Ishikawa (cell line): Measurements from ENCODE around the gene ANKHD1.

Source experiments
- CEBPB ChIP-seq: IDR thresholded peaks from 2 replicates; pipeline ENCODE4 v1.6.1; 2012
- NFIC ChIP-seq: IDR thresholded peaks from 2 replicates; pipeline ENCODE4 v1.6.1; 2012
- RAD21 ChIP-seq: IDR thresholded peaks from 2 replicates; pipeline ENCODE4 v1.6.1; 2012; ENCODE audit warnings: low read depth
- TAF1 ChIP-seq: IDR thresholded peaks from 2 replicates; pipeline ENCODE4 v1.6.1; 2012; ENCODE audit warnings: low read depth, mild to moderate bottlenecking
- TCF12 ChIP-seq: IDR thresholded peaks from 2 replicates; pipeline ENCODE4 v1.6.1; 2012; ENCODE audit warnings: low read depth
- YY1 ChIP-seq: IDR thresholded peaks from 2 replicates; pipeline ENCODE4 v1.6.1; 2012; ENCODE audit warnings: low read depth
- TF ChIP-seq, protein P1 (sequence below): IDR thresholded peaks from 2 replicates; pipeline ENCODE4 v1.6.1; 2012; ENCODE audit warnings: low read depth, mild to moderate bottlenecking

DNA sequence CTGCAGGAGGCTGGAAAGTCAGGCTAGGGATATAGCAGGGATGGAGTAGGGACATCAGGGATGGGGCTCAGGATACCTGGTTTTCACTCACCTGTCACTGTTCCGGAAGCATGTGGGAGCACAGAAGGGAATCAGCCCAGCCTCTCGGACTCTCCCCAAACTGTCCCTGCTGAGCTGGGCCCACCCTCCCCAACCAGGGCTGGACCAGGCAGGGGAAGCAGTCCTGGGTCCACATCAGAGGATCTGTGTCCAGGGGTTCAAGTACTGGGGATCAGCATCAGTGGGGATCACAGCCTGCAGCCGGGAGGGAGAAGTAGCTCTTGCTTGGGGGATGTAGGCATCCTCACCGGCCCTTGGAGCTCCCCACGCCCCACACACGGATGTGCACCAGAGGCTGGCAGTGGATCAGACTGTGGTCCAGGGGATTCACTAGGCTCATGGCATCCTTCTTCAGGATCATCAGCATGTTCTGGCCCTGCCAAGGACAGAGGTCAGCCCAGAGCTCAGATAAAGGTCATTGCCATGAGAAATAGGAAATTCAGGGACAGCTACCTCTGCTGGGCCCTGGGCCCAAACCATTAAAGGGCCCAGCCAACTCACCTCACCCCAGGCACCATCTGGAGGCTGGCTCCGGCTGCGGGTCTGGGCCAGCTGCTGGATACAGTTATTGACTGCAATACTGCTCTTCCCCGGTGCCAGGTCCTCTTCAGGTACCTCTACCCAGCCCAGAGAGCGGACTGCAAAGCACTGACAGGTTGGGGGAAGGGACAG, 160.3 kb downstream of the ANKHD1 start:
- TF ChIP-seq RAD21 (no peak), YY1 (no peak), TAF1 (no peak), TCF12 (no peak), NFIC (no peak), CEBPB (no peak)
- TF ChIP-seq, protein P1, sequence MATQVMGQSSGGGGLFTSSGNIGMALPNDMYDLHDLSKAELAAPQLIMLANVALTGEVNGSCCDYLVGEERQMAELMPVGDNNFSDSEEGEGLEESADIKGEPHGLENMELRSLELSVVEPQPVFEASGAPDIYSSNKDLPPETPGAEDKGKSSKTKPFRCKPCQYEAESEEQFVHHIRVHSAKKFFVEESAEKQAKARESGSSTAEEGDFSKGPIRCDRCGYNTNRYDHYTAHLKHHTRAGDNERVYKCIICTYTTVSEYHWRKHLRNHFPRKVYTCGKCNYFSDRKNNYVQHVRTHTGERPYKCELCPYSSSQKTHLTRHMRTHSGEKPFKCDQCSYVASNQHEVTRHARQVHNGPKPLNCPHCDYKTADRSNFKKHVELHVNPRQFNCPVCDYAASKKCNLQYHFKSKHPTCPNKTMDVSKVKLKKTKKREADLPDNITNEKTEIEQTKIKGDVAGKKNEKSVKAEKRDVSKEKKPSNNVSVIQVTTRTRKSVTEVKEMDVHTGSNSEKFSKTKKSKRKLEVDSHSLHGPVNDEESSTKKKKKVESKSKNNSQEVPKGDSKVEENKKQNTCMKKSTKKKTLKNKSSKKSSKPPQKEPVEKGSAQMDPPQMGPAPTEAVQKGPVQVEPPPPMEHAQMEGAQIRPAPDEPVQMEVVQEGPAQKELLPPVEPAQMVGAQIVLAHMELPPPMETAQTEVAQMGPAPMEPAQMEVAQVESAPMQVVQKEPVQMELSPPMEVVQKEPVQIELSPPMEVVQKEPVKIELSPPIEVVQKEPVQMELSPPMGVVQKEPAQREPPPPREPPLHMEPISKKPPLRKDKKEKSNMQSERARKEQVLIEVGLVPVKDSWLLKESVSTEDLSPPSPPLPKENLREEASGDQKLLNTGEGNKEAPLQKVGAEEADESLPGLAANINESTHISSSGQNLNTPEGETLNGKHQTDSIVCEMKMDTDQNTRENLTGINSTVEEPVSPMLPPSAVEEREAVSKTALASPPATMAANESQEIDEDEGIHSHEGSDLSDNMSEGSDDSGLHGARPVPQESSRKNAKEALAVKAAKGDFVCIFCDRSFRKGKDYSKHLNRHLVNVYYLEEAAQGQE: no peak
